IPS-20b (cell line): Measurements from ENCODE around the gene SSH2.

ENCODE experiments used
- H3K27ac ChIP-seq: one replicate; pipeline ENCODE4 v1.5.1; 2013; ENCODE audit warnings: low read length
- H3K27me3 ChIP-seq: 2 replicates; pipeline ENCODE4 v1.6.1; 2013; ENCODE audit warnings: mild to moderate bottlenecking, low read length, inconsistent platforms; ENCODE audit not compliant: insufficient read depth
- H3K36me3 ChIP-seq: 2 replicates; pipeline ENCODE4 v1.6.1; 2013; ENCODE audit warnings: low read depth, mild to moderate bottlenecking, inconsistent platforms, low read length, moderate library complexity; ENCODE audit not compliant: insufficient read depth
- H3K4me1 ChIP-seq: 2 replicates; pipeline ENCODE4 v1.6.1; 2013; ENCODE audit warnings: mild to moderate bottlenecking, control low read depth, inconsistent platforms, low read length, moderate library complexity; ENCODE audit not compliant: insufficient read depth
- H3K4me3 ChIP-seq: 2 replicates; pipeline ENCODE4 v1.5.1; 2013; ENCODE audit warnings: mild to moderate bottlenecking, low read length, inconsistent platforms
- H3K9ac ChIP-seq: 2 replicates; pipeline ENCODE4 v1.6.1; 2013; ENCODE audit warnings: low read depth, mild to moderate bottlenecking, inconsistent platforms, low read length, moderate library complexity
- H3K9me3 ChIP-seq: 2 replicates; pipeline ENCODE4 v1.6.1; 2013; ENCODE audit warnings: mild to moderate bottlenecking, low read depth, low read length, inconsistent platforms; ENCODE audit not compliant: insufficient read depth

The SSH2 gene

DNA sequence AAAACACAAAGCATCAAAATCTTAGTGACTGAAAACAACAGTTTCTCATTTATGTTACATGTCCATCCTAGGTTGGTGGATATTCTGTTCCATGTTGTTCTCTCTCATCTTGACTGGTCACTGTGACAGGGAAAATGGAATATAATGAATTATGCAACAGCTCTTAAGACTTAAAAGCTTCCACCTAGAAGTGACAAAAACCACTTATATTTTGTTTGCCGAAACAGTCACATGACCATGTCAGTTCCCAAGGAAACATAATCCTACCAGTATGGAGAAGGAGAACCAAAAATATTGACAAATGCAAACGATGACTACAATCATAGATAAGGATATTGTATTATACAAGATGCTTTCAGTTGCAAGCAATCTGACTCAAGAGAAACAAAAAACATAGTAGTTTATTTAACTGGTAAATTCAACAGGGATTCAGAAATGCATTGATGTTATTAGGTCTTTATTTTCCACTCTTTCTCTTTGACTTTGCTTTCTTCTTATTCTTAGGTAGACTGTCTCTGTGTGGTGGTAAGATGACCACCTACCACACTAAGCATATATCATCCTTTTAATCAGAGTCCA is 103.8 kb downstream of the SSH2 start:
- no peak overlapping the region for H3K4me3 ChIP-seq
- peaks cover 3% of the 10 kb centered on the region; the same call in 1 of the 2 replicates for H3K4me1 ChIP-seq

DNA sequence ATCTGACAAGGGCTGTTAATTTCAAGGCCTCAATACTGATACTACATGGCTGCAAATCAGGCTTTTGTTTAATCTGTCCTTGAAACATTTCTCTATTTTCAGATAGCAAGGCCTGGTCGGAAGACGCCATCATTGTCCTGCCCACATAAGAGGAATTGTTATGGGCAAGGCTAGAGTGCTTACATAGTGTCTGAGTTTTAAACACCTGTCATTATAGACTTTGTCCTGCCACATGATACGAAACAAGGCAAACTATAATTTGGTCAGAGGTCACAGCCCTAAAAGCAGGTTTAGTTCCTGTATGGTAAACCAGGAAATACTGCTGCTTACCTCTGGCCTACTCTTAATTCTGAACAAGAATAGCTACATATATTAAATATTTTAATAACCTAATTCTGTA is 104.4 kb downstream of the SSH2 start:
- no peaks in the 10 kb centered on the region for H3K9me3 ChIP-seq
- no peak overlapping the region for H3K4me3 ChIP-seq
- no peak overlapping the region for H3K27ac ChIP-seq
- no peaks in the 10 kb centered on the region for H3K27me3 ChIP-seq
- peaks cover 3% of the 10 kb centered on the region; the same call in 1 of the 2 replicates for H3K4me1 ChIP-seq
- no peaks in the 10 kb centered on the region for H3K36me3 ChIP-seq
- H3K9ac ChIP-seq, result no peak overlapping the region

More for the DNA sequence above, 103.8 kb downstream of the SSH2 start:
- Histone ChIP-seq H3K27me3 (no peaks in the 10 kb centered on the region), H3K36me3 (no peaks in the 10 kb centered on the region), H3K27ac (no peak overlapping the region), H3K9ac (no peak overlapping the region), H3K9me3 (no peaks in the 10 kb centered on the region)

DNA sequence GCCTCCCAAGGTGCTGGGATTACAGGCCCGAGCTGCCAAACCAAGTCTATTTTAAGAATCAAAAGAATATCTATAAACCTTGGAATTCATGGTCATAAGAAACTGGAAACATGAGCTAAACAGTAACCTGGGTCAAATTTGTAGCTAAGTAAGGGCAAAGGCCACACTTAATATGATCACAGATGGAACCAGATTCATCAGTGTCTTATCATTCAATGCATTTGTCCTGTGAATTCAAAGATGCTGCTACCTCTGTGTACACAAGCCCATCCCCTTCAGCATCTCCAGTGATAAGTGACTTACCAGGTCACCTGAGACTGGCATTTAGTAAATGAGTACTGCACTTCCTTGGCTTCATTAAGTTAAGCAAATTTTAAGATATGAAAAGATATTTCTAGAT is 108.1 kb downstream of the SSH2 start:
- no peak overlapping the region for H3K4me3 ChIP-seq
- no peaks in the 10 kb centered on the region for H3K4me1 ChIP-seq
- no peaks in the 10 kb centered on the region for H3K36me3 ChIP-seq
- H3K27ac ChIP-seq, result no peak overlapping the region
- H3K27me3 ChIP-seq, result no peaks in the 10 kb centered on the region
- H3K9me3 ChIP-seq, result no peaks in the 10 kb centered on the region
- no peak overlapping the region for H3K9ac ChIP-seq

- no peak overlapping the region for H3K9ac ChIP-seq
- H3K36me3 ChIP-seq, result no peaks in the 10 kb centered on the region
- no peaks in the 10 kb centered on the region for H3K4me1 ChIP-seq
- H3K9me3 ChIP-seq, result no peaks in the 10 kb centered on the region
- H3K4me3 ChIP-seq, result no peak overlapping the region
- no peak overlapping the region for H3K27ac ChIP-seq
- no peaks in the 10 kb centered on the region for H3K27me3 ChIP-seq
Measured at GRCh38 chr17:29820425-29820824, 109.6 kb downstream of the SSH2 start.

- H3K27ac ChIP-seq, result no peak overlapping the region
- no peaks in the 10 kb centered on the region for H3K36me3 ChIP-seq
Measured at GRCh38 chr17:29807520-29808361, 122.3 kb downstream of the SSH2 start.

GRCh38 chr17:29802246-29802645 is 127.8 kb downstream of the SSH2 start:
- Histone ChIP-seq H3K27ac (no peak overlapping the region), H3K27me3 (no peaks in the 10 kb centered on the region), H3K36me3 (no peaks in the 10 kb centered on the region), H3K4me1 (no peaks in the 10 kb centered on the region), H3K9ac (no peak overlapping the region), H3K4me3 (no peak overlapping the region), H3K9me3 (no peaks in the 10 kb centered on the region)

More at GRCh38 chr17:29807520-29808361, 122.3 kb downstream of the SSH2 start:
- no peaks in the 10 kb centered on the region for H3K9me3 ChIP-seq
- no peak overlapping the region for H3K9ac ChIP-seq
- no peaks in the 10 kb centered on the region; the same call in 1 of the 2 replicates for H3K4me1 ChIP-seq
- H3K4me3 ChIP-seq, result no peak overlapping the region
- H3K27me3 ChIP-seq, result no peaks in the 10 kb centered on the region

GRCh38 chr17:29800457-29800856 is 129.6 kb downstream of the SSH2 start:
- Histone ChIP-seq H3K4me3 (no peak overlapping the region), H3K9me3 (no peaks in the 10 kb centered on the region), H3K27me3 (no peaks in the 10 kb centered on the region), H3K36me3 (no peaks in the 10 kb centered on the region), H3K4me1 (no peaks in the 10 kb centered on the region), H3K9ac (no peak overlapping the region), H3K27ac (no peak overlapping the region)

DNA sequence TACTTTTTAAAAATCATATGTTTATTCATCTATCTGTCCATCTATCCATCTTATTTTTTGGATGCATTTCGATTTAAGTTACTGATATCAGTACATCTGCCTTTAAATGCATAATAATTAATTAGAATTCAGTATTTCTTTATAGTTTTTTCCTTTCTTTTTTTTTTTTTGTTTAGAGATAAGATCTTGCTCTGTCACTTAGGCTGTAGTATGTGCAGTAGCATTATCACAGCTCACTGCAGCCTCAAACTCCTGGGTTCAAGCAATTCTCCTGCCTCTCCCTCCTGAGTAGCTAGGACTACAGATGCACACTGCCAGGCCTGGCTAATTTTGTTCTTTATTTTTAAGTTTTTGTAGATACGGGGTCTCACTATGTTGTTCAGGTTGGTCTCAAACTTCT is 133.4 kb downstream of the SSH2 start:
- Histone ChIP-seq H3K9ac (no peak overlapping the region), H3K9me3 (no peaks in the 10 kb centered on the region), H3K36me3 (no peaks in the 10 kb centered on the region), H3K27ac (no peak overlapping the region), H3K27me3 (no peaks in the 10 kb centered on the region), H3K4me1 (no peaks in the 10 kb centered on the region), H3K4me3 (no peak overlapping the region)

DNA sequence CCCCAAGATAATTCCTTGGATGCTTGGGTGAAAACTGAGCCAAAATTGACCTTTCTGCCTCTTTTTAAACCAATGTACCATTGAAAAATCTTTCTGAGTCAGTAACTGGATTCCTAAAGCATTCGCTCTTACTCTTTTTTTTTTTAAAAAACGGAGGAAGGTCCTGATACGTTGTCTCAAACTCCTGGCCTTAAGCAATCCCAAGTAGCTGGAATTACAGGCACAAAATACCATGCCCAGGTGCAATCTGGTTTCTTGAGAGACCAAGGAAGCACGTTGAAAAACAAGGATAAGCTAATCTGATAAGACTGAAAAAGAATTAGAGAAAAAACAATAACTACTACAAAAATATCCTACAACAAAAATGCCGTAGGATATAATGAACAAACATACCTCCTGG is 136.5 kb downstream of the SSH2 start:
- Histone ChIP-seq H3K9ac (no peak overlapping the region), H3K27ac (no peak overlapping the region), H3K36me3 (no peaks in the 10 kb centered on the region), H3K4me3 (no peak overlapping the region), H3K4me1 (peaks cover 9% of the 10 kb centered on the region), H3K9me3 (no peaks in the 10 kb centered on the region), H3K27me3 (no peaks in the 10 kb centered on the region)

GRCh38 chr17:29791336-29792080 is 138.5 kb downstream of the SSH2 start:
- Histone ChIP-seq H3K27ac (no peak overlapping the region), H3K9me3 (no peaks in the 10 kb centered on the region), H3K36me3 (no peaks in the 10 kb centered on the region), H3K9ac (no peak overlapping the region), H3K4me1 (peaks cover 12% of the 10 kb centered on the region), H3K27me3 (no peaks in the 10 kb centered on the region), H3K4me3 (no peak overlapping the region)

DNA sequence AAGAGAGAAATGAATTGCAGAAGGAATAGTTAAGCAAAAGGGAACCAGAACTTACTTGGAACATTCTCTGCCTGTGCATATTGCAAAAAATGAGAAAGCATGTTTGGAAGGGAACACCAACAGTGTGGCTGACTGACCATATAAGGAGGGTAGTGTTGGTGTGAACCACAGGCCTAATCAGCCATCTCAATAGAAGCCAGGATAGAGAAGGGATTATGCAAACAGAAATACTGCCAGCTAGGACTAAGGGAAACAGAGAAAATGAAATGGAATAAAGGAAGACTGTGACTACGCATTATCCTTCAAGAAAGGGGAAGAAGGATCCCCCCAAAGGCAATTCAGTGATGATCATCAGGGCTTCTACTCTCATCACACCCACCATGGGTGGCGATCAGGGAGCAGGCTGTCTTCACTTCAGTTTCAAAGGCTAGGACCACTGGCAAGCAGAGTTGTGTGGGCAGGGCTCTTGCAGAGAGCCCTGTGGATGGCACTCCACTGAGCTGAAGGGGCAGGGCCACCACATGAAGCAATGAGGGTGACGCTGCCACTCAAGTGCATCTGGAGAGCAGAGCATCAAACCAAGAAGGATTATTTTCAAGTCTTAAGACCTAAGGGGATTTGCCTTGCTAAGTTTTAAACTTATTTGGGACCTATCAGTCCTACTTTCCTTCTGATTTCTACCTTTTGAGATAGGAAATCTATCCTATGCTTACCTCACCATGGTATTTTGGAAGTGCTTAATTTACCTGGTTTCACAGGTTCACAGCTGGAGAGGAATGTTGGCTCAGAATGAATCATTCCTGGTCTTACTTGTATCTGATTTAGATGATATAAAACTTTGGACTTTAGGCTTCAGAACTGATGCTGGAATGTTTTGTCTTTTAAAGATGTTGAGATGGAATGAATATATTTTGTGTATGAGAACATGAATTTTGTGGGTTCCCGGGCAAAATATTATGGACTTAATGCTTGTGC is 140.5 kb downstream of the SSH2 start:
- peaks cover 18% of the 10 kb centered on the region for H3K4me1 ChIP-seq
- H3K36me3 ChIP-seq, result no peaks in the 10 kb centered on the region
- no peak overlapping the region for H3K9ac ChIP-seq
- no peak overlapping the region for H3K4me3 ChIP-seq
- H3K27me3 ChIP-seq, result no peaks in the 10 kb centered on the region
- H3K9me3 ChIP-seq, result no peaks in the 10 kb centered on the region
- no peak overlapping the region for H3K27ac ChIP-seq
